ENCODE results near the gene SV2C.

DNA sequence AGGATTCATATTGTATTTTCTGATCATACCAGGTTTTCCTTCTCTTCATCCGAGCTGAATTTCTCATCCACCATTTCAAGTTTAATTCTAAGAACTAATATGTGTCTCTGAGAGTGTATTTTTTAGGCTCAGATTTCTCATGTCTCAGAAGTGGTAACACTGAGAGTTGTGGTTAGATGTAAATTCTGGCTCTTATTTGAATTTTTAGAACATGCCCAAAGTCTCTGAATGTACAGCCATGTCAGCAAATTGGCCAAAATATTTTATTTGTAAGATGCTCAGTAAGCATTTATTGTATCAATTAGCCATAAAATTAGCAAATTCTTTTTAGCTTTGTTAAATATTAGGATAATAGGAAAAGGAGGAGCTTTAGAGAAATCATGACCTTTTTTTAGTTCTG is 16.6 kb downstream of the SV2C start:
- TF ChIP-seq, protein P1, sequence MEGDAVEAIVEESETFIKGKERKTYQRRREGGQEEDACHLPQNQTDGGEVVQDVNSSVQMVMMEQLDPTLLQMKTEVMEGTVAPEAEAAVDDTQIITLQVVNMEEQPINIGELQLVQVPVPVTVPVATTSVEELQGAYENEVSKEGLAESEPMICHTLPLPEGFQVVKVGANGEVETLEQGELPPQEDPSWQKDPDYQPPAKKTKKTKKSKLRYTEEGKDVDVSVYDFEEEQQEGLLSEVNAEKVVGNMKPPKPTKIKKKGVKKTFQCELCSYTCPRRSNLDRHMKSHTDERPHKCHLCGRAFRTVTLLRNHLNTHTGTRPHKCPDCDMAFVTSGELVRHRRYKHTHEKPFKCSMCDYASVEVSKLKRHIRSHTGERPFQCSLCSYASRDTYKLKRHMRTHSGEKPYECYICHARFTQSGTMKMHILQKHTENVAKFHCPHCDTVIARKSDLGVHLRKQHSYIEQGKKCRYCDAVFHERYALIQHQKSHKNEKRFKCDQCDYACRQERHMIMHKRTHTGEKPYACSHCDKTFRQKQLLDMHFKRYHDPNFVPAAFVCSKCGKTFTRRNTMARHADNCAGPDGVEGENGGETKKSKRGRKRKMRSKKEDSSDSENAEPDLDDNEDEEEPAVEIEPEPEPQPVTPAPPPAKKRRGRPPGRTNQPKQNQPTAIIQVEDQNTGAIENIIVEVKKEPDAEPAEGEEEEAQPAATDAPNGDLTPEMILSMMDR (IDR thresholded peaks at IDR 0.05; ENCODE audit: borderline replicate concordance, extremely low read depth, low read length, poor library complexity, severe bottlenecking), result no peak
- TF ChIP-seq EZH2 (IDR thresholded peaks at IDR 0.05; ENCODE audit: borderline replicate concordance, low read depth, low read length, severe bottlenecking), result no peak
